A549 (cell line): Measurements from ENCODE around the gene DCAF7.

Experiments used
- CEBPB ChIP-seq, 2 experiments: fragments of >200 bp in 1 of 2; sonication (Bioruptor Twin) in 1 of 2; formaldehyde crosslinking in 1 of 2; IDR thresholded peaks; 2 replicates each; pipeline ENCODE4 v1.6.1; 2012 to 2016
- CTCF ChIP-seq: fragments of >200 bp; sonication (Bioruptor Twin); formaldehyde crosslinking; IDR thresholded peaks from 3 replicates; pipeline ENCODE4 v1.5.1; 2016
- EP300 ChIP-seq, 2 experiments: fragments of >200 bp; sonication (Bioruptor Twin); formaldehyde crosslinking; IDR thresholded peaks; 2 replicates in 1 of 2; 3 replicates in 1 of 2; pipeline ENCODE4 v1.6.1; 2016 to 2017
- HDAC2 ChIP-seq: fragments of 200-600 bp; sonication (generic); IDR thresholded peaks from 2 replicates; pipeline ENCODE4 v1.6.1; 2016
- MAFK ChIP-seq: fragments of 450-650 bp; IDR thresholded peaks from 2 replicates; pipeline ENCODE4 v1.6.1; 2014; ENCODE audit not compliant: partially characterized antibody
- POLR2A ChIP-seq: IDR thresholded peaks from 2 replicates; pipeline ENCODE4 v1.6.1; 2012; ENCODE audit warnings: mild to moderate bottlenecking, low read length
- RAD21 ChIP-seq, 2 experiments: fragments of >200 bp in 1 of 2; sonication (Bioruptor Twin) in 1 of 2; formaldehyde crosslinking in 1 of 2; IDR thresholded peaks in 1 of 2; conservative IDR thresholded peaks in 1 of 2; 2 replicates in 1 of 2; 3 replicates in 1 of 2; pipeline ENCODE4 v1.6.1; 2012 to 2018; ENCODE audit warnings: inconsistent platforms in 1 of 2
- RFX5 ChIP-seq: fragments of 450-650 bp; IDR thresholded peaks from 2 replicates; pipeline ENCODE4 v1.7.1; 2014; ENCODE audit warnings: antibody characterized with exemption, mild to moderate bottlenecking, moderate library complexity
- RNF2 ChIP-seq: fragments of 200-600 bp; sonication (generic); IDR thresholded peaks from 2 replicates; pipeline ENCODE4 v1.6.1; 2016; ENCODE audit warnings: low read depth, mild to moderate bottlenecking, antibody characterized with exemption, moderate library complexity, borderline replicate concordance
- USF2 ChIP-seq: fragments of 450-650 bp; IDR thresholded peaks from 2 replicates; pipeline ENCODE4 v1.6.1; 2014; ENCODE audit warnings: antibody characterized with exemption
- TF ChIP-seq, protein P1 (sequence below): fragments of 250-450 bp; sonication (Bioruptor Pico); IDR thresholded peaks from 2 replicates; pipeline ENCODE4 v1.5.0; 2021; ENCODE audit warnings: mild to moderate bottlenecking, moderate library complexity, borderline replicate concordance
- TF ChIP-seq, protein P2 (sequence below): fragments of 200-600 bp; sonication (generic); IDR thresholded peaks from 2 replicates; pipeline ENCODE4 v1.6.1; 2016; ENCODE audit warnings: antibody characterized with exemption, mild to moderate bottlenecking, moderate library complexity

DNA sequence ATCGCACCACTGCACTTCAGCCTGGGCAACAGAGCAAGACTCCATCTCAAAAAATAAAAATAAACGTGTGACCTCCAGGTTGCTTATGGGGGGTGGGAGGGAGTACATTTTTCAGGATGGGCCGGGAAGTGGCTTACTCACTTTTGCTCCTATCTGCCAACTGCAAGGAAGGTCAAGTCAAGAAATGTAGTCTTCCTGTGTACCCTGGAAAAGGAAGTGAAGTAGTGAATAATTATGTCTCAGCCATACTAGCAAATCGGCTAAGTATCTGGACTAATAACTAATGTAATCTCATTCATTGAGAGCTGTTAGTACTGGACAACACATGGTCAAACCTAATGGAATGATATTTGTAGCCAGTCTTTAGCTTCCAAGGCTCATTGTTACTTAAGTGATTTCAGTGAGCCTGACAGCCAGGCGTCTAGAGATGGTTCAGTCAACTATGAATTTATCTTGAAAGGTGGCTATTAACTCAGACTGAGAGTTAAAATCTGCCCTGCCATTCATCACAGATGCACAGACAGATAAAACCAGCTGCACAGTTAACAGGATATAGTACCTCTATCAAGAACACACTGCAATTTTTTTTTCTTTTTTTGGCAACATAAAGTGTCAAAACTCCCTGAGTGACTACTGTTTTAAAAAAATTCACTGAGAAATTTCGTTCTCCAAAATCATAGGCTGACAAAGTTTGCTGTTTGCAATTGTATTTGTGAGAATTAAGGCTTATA, 46.7 kb downstream of the DCAF7 start:
- TF ChIP-seq, protein P1, sequence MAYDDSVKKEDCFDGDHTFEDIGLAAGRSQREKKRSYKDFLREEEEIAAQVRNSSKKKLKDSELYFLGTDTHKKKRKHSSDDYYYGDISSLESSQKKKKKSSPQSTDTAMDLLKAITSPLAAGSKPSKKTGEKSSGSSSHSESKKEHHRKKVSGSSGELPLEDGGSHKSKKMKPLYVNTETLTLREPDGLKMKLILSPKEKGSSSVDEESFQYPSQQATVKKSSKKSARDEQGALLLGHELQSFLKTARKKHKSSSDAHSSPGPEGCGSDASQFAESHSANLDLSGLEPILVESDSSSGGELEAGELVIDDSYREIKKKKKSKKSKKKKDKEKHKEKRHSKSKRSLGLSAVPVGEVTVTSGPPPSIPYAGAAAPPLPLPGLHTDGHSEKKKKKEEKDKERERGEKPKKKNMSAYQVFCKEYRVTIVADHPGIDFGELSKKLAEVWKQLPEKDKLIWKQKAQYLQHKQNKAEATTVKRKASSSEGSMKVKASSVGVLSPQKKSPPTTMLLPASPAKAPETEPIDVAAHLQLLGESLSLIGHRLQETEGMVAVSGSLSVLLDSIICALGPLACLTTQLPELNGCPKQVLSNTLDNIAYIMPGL (CRISPR knock-in tag): no peak
- TF ChIP-seq CTCF: no peak
- no peak for TF ChIP-seq POLR2A
- TF ChIP-seq MAFK: no peak
- no peak for TF ChIP-seq RFX5
- TF ChIP-seq USF2: no peak
- TF ChIP-seq CEBPB (IDR thresholded peaks at IDR 0.05): no peak
- TF ChIP-seq, protein P2, sequence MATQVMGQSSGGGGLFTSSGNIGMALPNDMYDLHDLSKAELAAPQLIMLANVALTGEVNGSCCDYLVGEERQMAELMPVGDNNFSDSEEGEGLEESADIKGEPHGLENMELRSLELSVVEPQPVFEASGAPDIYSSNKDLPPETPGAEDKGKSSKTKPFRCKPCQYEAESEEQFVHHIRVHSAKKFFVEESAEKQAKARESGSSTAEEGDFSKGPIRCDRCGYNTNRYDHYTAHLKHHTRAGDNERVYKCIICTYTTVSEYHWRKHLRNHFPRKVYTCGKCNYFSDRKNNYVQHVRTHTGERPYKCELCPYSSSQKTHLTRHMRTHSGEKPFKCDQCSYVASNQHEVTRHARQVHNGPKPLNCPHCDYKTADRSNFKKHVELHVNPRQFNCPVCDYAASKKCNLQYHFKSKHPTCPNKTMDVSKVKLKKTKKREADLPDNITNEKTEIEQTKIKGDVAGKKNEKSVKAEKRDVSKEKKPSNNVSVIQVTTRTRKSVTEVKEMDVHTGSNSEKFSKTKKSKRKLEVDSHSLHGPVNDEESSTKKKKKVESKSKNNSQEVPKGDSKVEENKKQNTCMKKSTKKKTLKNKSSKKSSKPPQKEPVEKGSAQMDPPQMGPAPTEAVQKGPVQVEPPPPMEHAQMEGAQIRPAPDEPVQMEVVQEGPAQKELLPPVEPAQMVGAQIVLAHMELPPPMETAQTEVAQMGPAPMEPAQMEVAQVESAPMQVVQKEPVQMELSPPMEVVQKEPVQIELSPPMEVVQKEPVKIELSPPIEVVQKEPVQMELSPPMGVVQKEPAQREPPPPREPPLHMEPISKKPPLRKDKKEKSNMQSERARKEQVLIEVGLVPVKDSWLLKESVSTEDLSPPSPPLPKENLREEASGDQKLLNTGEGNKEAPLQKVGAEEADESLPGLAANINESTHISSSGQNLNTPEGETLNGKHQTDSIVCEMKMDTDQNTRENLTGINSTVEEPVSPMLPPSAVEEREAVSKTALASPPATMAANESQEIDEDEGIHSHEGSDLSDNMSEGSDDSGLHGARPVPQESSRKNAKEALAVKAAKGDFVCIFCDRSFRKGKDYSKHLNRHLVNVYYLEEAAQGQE: no peak
- no peak for TF ChIP-seq EP300 (IDR thresholded peaks at IDR 0.05)
- TF ChIP-seq RNF2: no peak
- no peak for TF ChIP-seq RAD21 (conservative IDR thresholded peaks at IDR 0.05 in 1 of 2, IDR thresholded peaks at IDR 0.05 in 1 of 2)
- no peak for TF ChIP-seq HDAC2
